HuH-7.5 (cell line): Measurements from ENCODE around the gene CLIC1.
"Not testable (repeated sequence)": the region's sequence is repeated elsewhere in the genome, so short reads cannot be mapped to it uniquely, and the experiment has no call there.

Experiments
- DNase-seq: peaks from one replicate; pipeline ENCODE4 v3.0.0; 2011; ENCODE audit warnings: low spot score

Gene CLIC1

DNA sequence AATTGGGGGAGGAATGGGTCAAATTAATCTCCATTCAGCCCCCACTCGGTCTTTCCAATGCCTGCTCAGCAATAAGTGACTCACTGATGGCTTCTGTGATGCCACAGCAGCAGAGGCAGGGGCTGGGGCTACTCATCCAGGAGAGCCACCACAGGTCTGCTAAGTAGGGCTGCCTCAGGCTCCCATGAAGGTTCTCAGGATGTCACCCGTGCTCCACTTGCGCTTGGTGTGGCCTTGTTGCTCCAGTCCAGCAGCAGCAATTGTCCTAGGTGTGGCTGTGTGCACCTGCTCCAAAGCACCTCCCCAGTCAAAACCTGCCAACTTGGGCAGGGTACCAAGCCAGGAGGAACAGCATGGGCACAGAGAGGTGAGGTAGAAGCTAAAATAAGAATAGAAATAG, 14.2 kb downstream of the CLIC1 start:
- no peak for DNase-seq

DNA sequence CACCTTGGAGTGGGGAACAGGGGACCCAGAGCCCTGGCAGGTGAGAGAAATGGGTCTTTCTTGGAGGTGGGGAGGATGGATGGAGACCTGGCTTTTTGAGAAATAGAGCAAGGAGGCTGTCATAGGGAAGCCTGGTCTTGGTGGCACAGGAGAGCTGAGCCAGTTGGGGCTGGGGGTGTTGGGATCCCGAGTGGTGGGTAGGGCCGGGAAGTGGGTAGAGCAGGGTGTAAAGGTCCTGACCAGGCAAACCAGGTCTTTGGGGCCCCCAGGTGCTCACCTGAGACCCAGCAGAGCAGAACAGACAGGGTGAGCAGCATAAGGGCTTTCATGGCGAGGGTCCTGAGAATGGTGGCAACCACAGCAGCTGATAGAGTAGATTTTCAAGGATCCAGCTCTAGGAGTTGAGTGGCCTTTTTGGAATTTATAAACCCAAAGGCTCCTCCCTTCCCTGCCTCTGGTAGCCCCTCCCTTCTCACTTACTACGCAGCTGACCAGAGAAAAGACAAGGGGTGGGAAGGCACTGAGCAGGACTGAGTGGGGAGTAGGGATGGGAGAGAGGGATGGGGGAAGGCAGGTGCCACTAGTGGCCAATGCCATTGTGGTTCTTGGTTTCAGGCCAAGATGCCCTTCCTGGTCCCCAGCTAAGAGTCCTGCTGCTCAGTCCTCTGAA, 14.8 kb downstream of the CLIC1 start, which contains the start of gene LY6G6C:
Gene LY6G6C, minus strand, starts transcription at position 396 of the 670 bp plus-strand sequence. Its CDS starts 67 bp downstream, at position 329.
- no peak for DNase-seq

DNA sequence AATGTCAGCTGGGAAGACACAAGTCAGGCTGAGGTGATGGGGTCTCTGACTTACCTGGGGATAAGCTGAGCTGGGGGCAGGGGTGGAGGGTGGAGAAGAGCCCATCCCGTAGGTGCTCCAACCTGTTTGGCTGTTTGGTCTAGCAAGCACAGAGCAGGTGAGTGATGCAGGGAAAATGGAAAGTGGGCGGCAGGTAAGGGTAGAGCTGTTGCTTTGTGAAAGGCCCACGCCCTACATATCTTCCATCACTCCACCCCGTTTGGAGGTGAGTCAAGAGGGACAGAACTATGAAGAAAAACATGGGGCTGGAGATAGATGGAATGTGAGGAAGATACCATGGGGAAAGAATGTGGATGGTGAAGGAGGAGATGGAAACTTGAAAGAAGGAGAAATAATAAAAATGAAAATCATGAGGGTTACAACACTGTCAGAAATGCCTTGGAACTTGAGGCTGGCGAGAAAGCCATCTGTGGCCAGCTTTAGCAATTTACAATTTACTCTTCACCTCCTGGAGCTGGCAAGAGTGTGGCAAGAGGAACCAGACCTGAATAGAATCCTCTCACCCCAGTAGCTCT, 16.0 kb downstream of the CLIC1 start:
- no peak for DNase-seq

DNA sequence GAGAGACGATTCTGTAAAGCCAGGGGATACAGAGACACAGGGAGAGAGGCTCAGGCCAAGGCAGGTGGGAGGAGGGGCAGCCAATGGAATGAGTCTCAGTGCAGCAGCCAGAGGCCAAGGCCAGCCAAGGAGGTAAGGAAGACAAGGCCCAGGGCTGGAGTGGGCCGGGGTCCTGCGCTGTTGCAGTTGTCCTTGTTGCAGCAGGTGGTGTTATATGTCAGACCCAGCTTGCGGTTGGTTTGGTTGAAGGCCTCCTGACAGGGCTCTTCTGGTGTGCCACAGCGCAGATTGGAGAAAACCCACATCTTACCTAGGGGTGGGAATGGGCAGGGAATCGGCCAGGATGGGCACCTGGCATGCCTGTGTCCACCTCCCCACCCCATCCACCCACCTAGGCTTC, 17.3 kb downstream of the CLIC1 start:
- no peak for DNase-seq

DNA sequence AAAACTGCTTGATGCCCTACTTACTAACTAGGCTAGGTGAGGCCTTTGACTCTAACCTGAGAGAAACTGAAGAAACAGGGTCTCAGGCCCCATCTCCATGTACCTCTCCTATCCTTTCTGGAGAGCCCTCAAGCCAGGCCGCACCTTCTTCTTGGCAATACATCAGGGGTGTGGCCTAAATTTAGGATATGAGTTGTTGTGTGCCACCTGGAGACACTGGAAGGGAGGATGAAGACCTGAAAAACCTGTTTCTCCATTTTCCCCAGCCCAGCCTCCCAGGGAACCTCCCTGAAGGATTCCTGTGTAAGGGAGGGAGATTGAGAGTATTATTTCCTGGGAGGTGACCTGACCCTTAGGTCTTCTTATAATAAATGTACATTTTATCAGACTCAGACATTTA, 18.1 kb downstream of the CLIC1 start:
- no peak for DNase-seq

DNA sequence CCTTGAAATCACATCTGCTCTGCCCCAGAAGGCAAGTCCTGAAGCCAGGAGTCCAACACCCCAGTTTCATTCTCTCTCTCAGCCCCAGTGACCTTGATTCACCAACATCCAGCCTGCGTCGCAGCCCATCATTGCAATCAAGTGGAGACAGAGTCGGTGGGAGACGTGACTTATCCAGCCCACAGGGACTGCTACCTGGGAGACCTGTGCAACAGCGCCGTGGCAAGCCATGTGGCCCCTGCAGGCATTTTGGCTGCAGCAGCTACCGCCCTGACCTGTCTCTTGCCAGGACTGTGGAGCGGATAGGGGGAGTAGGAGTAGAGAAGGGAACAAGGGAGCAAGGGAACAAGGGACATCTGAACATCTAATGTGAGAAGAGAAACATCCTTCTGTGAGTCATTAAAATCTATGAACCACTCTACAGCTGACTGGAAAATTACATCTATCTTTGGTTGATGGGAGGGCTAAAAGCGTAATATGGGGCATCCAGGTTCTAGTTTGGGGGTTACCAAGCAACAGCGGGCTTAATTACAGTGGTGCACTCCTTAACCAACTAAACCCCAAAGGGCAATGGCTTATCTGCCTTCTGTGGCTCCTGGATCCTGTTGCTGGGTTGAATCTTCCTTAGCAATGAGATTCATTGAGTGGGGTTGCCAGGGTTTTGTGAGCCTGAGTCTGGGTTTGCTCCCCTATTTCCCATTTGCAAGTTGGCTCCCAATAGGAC, 18.7 kb downstream of the CLIC1 start:
- DNase-seq = peak; percentile 39

DNA sequence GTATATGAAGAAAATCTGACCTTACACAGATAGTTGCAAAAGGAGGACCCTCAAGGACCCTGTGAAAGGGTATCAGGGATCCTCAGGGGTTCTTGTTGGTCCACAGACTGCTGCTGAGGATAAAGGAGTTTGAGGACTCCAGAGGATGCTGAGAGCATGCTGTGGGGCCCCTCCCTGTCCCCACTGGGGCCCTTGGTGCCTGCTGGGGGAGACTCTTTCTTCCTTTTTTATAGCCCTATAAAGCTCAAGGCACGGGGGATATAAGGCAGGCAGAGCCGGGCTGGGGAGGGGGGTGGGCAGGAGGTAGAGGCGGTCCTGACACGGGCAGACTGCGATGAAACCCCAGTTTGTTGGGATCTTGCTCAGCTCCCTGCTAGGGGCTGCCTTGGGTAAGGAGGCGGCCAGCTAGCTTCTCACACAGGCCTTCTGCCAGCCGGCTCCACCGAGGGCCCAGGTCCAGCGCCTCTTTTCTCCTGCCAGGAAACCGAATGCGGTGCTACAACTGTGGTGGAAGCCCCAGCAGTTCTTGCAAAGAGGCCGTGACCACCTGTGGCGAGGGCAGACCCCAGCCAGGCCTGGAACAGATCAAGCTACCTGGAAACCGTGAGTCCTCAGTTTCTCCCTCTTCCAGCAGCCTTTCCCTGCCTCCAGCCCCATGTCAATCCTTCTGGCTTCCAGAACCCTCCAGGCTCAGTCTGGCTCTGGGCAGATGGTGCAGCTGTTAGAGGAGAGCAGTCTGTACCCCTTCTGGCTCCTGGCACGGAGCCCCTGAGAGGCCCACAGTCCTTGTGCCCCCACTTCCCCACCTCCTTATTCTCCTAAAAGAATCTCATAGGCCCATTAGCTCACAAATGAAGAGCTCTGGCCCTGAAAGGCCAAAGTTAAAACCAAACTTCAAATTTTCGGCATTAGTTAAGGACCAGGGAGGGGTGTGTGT, 21.0 kb downstream of the CLIC1 start, which contains the start of gene LY6G6D:
Gene LY6G6D, plus strand, starts transcription at position 327 of the 937 bp plus-strand sequence. Its CDS starts 8 bp downstream, at position 335.
- no peak for DNase-seq

DNA sequence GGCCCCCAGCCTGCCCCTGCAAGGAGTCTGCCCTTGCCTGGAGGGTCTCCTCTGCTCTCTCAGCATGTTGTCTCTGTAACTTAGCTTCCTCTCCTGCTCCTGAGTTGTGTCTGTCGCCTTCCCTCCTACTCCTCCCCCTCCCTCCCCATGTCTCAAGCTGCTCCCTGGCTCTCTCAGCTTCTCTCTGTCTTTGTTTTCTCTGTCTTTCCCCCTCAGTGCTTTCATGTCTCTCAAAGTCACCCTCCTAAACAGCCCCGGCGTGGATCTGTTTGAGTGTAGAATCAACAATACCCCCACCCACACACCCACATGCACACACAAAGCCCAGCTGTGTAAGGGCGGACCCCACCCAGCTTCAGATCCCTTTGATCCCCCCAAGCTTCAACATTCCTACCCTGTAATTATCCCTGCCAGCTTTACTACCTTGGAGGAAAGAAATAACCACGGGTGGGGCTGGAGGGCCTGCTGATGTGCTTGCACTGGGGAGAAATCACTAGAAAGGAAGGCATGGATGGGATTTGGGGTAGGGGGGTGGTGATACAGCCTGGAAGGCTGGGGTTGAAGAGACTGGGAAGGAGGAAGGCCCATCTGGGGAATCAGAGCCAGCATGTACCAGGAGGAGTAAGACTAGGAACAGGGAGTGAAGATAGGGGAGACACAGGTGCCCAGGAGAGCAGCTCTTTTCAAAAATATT, 22.2 kb downstream of the CLIC1 start:
- no peak for DNase-seq

DNA sequence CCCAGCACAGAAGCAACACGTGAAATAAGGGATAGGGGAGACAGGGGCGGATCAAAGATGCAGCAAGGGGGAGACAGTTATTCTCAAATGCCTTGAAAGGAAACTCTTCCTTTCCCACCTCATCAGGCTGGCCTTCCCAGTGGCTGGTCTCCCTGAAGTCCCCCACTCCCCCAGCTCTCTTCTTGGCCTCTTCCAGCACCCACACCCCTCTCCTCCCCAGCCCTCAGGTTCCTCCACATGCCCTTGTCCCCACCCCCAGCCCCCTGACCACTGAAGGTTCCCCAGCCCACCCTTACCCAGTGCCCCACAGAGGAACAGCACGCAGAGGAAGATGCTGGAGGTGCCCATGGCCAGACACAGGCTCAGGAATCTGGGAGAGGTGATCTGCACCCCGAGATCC, 22.9 kb downstream of the CLIC1 start:
- DNase-seq = no peak

DNA sequence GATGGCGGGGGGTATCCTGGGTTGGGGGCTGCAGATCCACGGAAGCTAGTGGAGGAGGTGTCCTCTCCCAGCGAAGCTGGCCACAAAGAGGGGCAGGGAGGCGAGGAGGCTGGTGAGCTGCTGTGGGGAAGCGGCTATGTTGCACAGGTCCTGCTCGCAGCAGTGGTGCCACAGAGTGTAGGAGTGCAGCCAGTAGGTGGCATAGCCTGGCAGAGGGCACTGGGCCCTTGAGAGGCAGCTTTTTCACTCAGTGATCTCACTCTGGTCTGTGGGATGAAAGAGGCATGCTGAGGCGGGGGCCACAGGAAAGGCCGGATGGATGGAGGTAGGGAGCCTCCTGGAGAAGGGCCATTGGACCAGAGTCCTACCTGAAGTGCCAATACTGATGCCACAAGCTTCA, 24.0 kb downstream of the CLIC1 start:
- no peak for DNase-seq

DNA sequence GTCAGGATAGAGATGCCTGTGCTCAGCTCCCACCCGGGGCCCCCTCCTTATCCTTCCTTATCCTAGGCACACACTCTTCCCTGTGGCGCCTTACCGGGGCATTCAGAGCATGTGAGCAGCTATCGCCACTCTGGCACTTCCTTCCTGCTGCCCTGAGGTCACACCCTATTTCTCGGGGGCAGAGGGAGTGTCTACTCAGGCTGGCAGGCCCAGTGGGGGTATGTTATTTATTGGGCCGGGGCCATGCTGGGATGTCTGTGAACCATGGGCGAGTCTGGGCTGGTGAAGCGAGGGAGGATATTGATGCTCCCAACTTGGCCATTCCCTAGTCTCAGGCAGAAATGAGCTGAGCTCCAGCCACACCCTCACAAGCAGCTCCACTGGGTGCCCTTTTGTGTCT, 25.1 kb downstream of the CLIC1 start:
- DNase-seq = no peak

DNA sequence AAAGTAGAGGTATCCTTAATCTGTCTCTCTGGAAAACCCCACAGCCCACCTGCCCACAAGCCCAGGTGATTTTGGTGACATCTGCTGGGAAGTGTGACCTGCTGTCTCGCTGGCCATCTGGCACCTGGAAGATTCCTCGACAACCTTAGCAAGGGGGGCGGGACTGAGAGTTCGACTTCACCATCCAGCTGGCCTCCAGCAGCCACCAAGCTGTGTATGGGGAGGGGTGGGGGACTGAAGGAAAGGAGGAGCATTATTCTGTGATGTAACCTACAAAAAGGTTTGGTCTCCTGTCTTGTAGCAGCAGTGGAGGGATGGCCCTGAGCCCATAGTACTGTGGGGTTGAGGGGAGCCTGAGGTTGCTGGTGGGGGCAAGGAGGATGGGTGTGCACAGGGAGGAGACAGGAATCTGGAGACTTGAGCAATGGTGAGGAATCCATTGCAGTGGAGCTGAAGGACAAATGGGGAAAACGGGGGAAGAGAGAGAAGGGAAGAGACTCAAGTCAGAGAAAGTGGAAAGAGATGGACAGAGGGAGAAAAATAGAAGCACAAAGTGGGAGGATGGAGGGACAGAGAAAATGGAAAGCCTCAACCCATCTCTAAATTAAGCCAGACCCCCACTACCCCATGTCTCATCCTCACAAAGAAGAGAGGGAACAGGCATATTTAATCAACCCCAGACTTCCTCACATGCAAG, 25.7 kb downstream of the CLIC1 start:
- no peak for DNase-seq

DNA sequence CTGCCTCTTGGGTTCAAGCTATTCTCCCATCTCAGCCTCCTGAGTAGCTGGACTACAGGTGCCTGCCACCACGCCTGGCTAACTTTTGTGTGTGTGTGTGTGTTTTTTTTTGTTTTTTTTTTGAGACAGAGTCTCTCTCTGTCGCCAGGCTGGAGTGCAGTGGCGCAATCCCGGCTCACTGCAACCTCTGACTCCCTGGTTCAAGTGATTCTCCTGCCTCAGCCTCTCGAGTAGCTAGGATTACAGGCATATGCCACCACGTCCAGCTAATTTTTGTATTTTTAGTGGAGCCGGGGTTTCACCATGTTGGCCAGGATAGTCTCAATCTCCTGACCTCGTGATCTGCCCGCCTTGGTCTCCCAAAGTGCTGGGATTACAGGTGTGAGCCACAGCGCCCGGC, 27.2 kb downstream of the CLIC1 start:
- DNase-seq = not testable (repeated sequence)

DNA sequence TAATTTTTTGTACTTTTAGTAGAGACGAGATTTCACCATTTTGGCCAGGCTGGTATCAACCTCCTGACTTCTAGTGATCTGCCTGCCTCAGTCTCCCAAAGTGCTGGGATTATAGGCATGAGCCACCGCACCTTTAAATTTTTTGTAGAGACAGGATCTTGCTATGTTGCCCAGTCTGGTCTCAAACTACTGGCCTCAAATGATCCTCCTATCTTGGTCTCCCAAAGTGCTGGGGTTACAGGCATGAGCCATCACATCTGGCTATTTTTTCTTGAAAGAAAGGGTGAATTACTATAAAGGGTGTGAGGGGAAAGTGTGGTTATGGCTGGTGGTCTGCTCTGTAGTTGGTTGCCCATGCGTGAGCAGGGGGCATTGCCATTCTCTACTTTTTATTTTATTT, 28.1 kb downstream of the CLIC1 start:
- no peak for DNase-seq

DNA sequence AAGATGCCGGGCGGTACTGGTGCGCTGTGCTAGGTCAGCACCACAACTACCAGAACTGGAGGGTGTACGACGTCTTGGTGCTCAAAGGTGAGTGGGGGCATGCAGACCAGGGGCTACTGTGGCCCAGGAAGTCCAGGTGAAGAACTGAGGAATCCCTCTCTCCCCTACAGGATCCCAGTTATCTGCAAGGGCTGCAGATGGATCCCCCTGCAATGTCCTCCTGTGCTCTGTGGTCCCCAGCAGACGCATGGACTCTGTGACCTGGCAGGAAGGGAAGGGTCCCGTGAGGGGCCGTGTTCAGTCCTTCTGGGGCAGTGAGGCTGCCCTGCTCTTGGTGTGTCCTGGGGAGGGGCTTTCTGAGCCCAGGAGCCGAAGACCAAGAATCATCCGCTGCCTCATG, 28.6 kb downstream of the CLIC1 start:
- no peak for DNase-seq

DNA sequence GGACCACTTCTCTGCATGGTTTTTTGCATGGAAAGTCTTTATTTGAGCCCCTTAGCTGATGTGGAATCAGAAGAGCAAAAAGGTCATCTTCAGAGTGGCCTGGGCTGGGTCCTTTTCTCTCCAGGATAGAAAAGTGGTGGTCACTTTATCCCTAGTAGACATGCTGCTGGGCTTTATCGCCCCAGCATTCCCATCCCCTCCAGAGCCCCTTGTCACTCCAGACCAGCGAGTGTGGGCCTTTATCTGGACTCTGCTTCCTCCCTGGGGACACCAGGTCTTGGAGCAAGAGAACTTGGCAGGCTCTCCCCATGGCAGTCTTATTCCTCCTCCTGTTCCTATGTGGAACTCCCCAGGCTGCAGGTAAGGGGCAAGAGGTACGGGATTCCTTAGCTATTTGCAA, 29.7 kb downstream of the CLIC1 start, which contains the start of gene LY6G6F:
Gene LY6G6F, plus strand, starts transcription at position 268 of the 400 bp plus-strand sequence. Its CDS starts 41 bp downstream, at position 309.
- no peak for DNase-seq

DNA sequence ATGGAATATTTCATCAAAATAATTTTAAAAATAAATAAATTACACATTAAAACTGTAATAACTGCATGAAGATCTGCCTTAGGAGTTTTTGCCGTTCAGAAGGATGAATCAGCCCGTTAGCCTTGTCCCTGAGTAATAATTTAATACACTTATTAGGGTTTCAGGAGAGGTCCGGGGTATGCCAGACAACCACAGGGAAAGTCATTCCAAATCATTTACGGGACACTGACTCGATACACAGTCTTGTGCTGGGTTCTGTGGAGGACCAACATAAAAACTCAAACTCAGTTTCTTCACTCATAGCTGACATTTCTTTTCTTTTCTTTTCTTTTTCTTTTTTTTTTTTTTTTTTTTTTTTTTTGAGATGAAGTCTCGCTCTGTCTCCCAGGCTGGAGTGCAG, 30.4 kb downstream of the CLIC1 start:
- no peak for DNase-seq

DNA sequence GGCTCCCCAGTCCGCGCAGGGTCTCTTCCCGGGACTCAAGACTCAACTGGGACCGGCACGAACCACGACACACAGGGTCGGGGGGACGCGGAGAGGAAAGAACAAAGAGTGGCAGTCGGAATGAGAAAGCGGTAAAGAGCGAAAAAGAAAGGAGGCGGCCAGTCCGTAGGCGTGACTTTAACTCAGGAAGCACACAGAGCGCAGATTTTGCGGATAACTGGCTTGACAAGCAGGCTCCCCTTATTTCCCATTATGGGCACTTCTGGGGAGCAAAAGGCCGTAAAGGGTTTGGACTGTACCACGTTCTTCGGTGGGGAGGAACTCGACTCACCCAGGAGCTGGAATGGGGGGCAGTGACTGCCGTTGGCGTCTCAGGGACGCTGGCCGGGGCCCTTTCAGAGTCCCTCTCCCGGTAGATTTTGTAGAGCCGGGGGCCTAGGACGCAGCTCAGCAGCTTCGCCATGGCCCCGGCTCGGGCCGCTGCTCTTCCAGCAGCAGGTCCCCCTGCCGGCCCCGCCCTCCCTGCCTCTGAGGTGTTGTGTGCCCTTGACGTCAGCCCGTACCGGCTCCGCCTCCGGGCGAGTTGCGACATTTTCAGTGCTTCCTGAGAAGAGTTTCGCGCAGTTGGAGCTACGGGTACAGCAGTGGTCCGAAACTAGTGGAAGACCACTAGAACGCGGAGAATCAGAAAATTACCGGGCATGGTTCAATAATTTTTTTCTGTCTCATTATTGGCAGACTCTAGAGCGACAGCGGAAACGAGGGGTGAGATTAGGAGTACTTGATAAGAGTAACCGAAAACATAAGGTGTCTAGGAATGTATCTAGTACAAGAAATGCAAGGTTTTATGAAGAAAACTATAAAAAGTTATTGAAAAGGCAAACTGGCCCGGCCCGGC, 33.3 kb downstream of the CLIC1 start, which contains the start of gene ABHD16A:
Gene ABHD16A, minus strand, starts transcription at position 506 of the 898 bp plus-strand sequence. Its CDS starts 43 bp downstream, at position 463.
- DNase-seq = peak; percentile 87

DNA sequence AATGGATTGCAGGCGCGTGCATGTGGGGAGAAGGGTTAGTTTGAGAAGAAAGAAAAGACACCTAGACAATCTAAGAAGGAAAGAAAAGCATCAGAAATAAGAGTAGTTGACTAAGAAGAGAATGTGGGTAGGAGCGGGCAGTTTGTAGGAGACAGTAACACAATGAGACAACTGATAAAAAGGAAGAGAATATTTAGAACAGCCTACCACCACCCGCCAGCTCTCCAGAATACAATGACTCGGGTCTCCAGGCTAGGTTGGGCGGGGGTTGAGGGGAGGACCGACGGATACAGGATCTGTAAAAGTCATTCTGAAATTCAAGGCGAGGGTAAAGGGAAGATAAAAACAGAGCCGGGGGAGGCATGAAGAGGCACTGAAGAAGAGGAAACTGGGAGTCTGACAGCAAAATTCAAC, 33.9 kb downstream of the CLIC1 start:
- DNase-seq = no peak
